OCI-LY1 (cell line): ENCODE data around the gene BORCS6.
A peak's percentile ranks its signal among the peaks of the same experiment; 100 is the strongest.

Experiments
- H2AFZ ChIP-seq: fragments of 200-600 bp; sonication (generic), shearing (Covaris generic); 2 replicates; pipeline ENCODE4 v1.6.0; 2014; ENCODE audit warnings: antibody characterized with exemption, mild to moderate bottlenecking, low read length
- H3F3A ChIP-seq: fragments of 200-600 bp; sonication (generic), shearing (Covaris generic); 2 replicates; pipeline ENCODE4 v1.6.0; 2014; ENCODE audit warnings: mild to moderate bottlenecking, antibody characterized with exemption, low read length, moderate library complexity; ENCODE audit not compliant: insufficient read depth
- H3K27ac ChIP-seq: fragments of 200-600 bp; sonication (generic); 2 replicates; pipeline ENCODE4 v1.5.1; 2014; ENCODE audit warnings: low read length, mixed run types, mild to moderate bottlenecking, low read depth; ENCODE audit not compliant: poor library complexity, severe bottlenecking
- H3K27me3 ChIP-seq: fragments of 200-600 bp; sonication (generic); 2 replicates; pipeline ENCODE4 v1.6.0; 2014; ENCODE audit warnings: antibody characterized with exemption, mild to moderate bottlenecking, low read length, moderate library complexity; ENCODE audit not compliant: insufficient read depth
- H3K36me3 ChIP-seq: fragments of 200-600 bp; sonication (generic); 2 replicates; pipeline ENCODE4 v1.6.1; 2014; ENCODE audit warnings: mild to moderate bottlenecking, antibody characterized with exemption, low read length, moderate library complexity, mixed read lengths; ENCODE audit not compliant: insufficient read depth
- H3K4me1 ChIP-seq: fragments of 200-600 bp; sonication (generic); 2 replicates; pipeline ENCODE4 v1.5.1; 2014; ENCODE audit warnings: mild to moderate bottlenecking, low read length, moderate library complexity; ENCODE audit not compliant: insufficient read depth, severe bottlenecking
- H3K4me2 ChIP-seq: fragments of 200-600 bp; sonication (generic), shearing (Covaris generic); 2 replicates; pipeline ENCODE4 v1.6.1; 2014; ENCODE audit warnings: low read length
- H3K4me3 ChIP-seq: fragments of 200-600 bp; sonication (generic); 2 replicates; pipeline ENCODE4 v1.5.1; 2014; ENCODE audit warnings: low read length, low read depth, mild to moderate bottlenecking, mixed read lengths; ENCODE audit not compliant: poor library complexity, severe bottlenecking
- H3K79me2 ChIP-seq: fragments of 200-600 bp; shearing (Covaris generic); 2 replicates; pipeline ENCODE4 v1.6.1; 2016; ENCODE audit warnings: mixed run types, low read length, mixed read lengths; ENCODE audit not compliant: insufficient read depth
- H3K9ac ChIP-seq: fragments of 200-600 bp; sonication (generic), shearing (Covaris generic); 2 replicates; pipeline ENCODE4 v1.6.1; 2014; ENCODE audit warnings: mild to moderate bottlenecking, low read length, mixed read lengths
- H3K9me2 ChIP-seq: fragments of 200-600 bp; sonication (generic), shearing (Covaris generic); 2 replicates; pipeline ENCODE4 v1.6.1; 2014; ENCODE audit warnings: low read depth, mild to moderate bottlenecking, low read length, mixed read lengths
- H3K9me3 ChIP-seq: fragments of 200-600 bp; shearing (Covaris generic); 2 replicates; pipeline ENCODE4 v1.6.1; 2014; ENCODE audit warnings: low read length, mixed read lengths
- H4K20me1 ChIP-seq: fragments of 200-600 bp; sonication (generic), shearing (Covaris generic); 2 replicates; pipeline ENCODE4 v1.6.0; 2016; ENCODE audit warnings: mild to moderate bottlenecking, low read length; ENCODE audit not compliant: insufficient read depth
- EZH2 ChIP-seq: fragments of 200-600 bp; sonication (generic), shearing (Covaris generic); IDR thresholded peaks from 2 replicates; pipeline ENCODE4 v1.8.0; 2017; ENCODE audit warnings: borderline replicate concordance, mixed run types, mild to moderate bottlenecking, antibody characterized with exemption, low read length, moderate library complexity, mixed read lengths
- TF ChIP-seq, protein P1 (sequence below): fragments of 200-600 bp; sonication (generic), shearing (Covaris generic); IDR thresholded peaks from 2 replicates; pipeline ENCODE4 v1.5.1; 2017; ENCODE audit warnings: mild to moderate bottlenecking, antibody characterized with exemption, low read length, moderate library complexity, mixed read lengths

BORCS6 gene

DNA sequence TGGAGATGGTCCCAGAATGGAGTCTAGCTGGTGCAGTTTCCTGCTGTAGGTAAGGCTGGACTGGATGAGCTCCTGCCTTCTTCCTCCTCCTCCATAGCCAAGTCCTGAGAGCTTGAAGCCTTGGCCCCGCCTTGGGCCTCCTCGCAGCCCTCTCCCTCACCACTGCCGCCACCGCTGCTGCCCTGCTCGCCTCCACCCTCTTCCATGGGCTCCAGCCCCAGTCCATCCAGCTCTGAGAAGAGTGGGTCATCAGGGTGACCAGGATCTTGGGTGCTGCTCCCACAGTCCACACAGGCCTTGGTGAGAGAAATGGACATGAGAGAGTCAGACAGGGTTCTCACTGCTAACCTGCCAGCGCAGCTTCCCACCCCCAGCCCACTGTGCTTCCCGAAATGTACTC lies 48.9 kb downstream of the BORCS6 start:
- Histone ChIP-seq H3K4me3 (no peak overlapping the region), H3K27ac (no peak overlapping the region), H3K79me2 (no peaks in the 10 kb centered on the region), H3F3A (no peaks in the 10 kb centered on the region), H3K9ac (no peak overlapping the region), H3K9me2 (no peaks in the 10 kb centered on the region), H3K9me3 (no peaks in the 10 kb centered on the region), H2AFZ (no peak overlapping the region), H4K20me1 (no peaks in the 10 kb centered on the region), H3K36me3 (peaks cover 25% of the 10 kb centered on the region; the same call in 1 of the 2 replicates), H3K27me3 (no peaks in the 10 kb centered on the region), H3K4me2 (no peak overlapping the region), H3K4me1 (peaks cover 6% of the 10 kb centered on the region)
- no peak for TF ChIP-seq EZH2
- TF ChIP-seq, protein P1, sequence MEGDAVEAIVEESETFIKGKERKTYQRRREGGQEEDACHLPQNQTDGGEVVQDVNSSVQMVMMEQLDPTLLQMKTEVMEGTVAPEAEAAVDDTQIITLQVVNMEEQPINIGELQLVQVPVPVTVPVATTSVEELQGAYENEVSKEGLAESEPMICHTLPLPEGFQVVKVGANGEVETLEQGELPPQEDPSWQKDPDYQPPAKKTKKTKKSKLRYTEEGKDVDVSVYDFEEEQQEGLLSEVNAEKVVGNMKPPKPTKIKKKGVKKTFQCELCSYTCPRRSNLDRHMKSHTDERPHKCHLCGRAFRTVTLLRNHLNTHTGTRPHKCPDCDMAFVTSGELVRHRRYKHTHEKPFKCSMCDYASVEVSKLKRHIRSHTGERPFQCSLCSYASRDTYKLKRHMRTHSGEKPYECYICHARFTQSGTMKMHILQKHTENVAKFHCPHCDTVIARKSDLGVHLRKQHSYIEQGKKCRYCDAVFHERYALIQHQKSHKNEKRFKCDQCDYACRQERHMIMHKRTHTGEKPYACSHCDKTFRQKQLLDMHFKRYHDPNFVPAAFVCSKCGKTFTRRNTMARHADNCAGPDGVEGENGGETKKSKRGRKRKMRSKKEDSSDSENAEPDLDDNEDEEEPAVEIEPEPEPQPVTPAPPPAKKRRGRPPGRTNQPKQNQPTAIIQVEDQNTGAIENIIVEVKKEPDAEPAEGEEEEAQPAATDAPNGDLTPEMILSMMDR: no peak

DNA sequence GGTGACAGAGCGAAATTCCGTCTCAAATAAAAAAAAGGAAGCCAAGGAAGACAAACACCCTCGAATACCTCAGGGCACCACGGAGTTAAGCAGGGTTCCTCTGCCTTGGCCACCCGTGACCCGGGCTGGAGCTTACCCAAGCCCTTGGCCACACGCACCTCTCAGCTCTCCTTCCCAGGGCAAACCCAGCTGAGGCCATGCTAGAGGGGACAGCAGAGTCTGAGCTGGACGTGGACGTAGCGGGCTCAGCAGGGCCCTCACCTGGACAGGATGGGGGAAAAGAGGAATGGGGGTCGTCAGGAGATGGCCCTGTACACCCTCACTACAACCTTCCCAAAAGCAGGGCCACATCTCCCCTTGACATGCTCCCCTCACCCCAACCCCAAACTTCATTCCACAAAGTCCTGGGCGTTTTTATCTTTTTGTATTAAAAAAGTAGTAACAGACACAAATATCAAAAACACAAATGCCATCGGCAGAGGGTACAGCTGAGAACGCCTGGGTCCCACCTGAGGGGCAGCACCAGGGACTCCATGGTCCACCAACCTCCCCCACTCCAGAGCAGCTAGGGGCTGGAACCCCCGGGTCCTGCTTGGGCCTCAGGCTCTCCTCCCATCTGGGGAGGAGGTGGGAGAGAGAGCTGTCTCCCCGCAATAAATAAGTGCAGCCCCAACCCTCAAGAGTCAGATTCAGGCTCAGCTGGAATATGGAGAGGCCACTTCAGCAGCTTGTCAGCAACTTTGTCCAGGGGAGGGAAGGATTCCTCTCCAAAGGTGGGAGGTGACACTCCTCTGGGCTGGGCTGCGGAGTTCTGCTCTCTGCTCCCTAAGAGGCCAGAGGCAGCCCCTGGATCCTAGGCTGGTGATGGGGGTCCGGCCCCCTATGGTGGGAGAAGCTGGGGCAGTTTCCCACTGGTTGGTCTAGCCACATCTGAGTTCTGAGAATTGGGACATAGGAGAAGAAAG lies 49.6 kb downstream of the BORCS6 start:
- no peaks in the 10 kb centered on the region for H3F3A ChIP-seq
- H3K9me3 ChIP-seq: no peaks in the 10 kb centered on the region
- no peaks in the 10 kb centered on the region for H3K27me3 ChIP-seq
- H2AFZ ChIP-seq: no peak overlapping the region
- H3K4me2 ChIP-seq: no peak overlapping the region
- peaks cover 22% of the 10 kb centered on the region; the same call in 1 of the 2 replicates for H3K36me3 ChIP-seq
- H4K20me1 ChIP-seq: no peaks in the 10 kb centered on the region
- H3K4me1 ChIP-seq: peaks cover 6% of the 10 kb centered on the region
- H3K9me2 ChIP-seq: no peaks in the 10 kb centered on the region
- no peak overlapping the region for H3K9ac ChIP-seq
- no peak for TF ChIP-seq EZH2
- TF ChIP-seq, protein P1: no peak
- H3K4me3 ChIP-seq: no peak overlapping the region
- no peak overlapping the region for H3K27ac ChIP-seq
- no peaks in the 10 kb centered on the region for H3K79me2 ChIP-seq

DNA sequence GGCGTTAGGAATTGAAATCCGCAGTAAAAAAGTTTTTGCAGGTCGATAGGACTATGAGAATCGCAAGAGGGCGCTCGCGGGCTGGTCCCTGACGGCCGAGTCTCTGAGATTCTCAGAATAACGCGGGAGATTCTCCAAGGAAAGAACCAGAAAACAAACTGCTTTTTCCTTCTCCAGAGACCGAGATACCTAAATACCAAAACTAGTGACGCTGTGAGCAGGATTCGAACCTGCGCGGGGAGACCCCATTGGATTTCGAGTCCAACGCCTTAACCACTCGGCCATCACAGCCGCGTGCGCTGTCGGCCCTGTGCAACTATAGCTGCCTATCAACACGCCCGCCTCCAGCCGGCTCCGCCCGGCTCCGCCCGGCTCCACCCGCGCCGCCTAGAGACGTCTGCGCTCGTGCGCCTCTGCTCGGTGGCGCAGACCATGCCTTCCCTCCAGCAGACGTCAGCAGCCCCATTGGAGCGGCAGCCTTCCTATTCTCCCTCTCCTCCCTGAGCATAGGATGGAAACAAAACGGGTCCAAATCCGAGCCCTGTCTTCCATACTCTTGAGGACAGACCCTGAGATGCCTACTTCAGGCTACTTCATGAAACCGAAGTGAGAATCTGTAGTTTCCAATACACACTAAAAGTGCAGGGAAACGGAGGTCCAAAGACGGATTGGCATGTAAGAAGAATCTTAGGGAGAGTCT lies 51.2 kb downstream of the BORCS6 start:
- Histone ChIP-seq H3K4me1 (peaks cover 6% of the 10 kb centered on the region), H3K4me3 (peak overlapping the region; percentile 75), H3K79me2 (no peaks in the 10 kb centered on the region), H3K9me2 (no peaks in the 10 kb centered on the region), H3F3A (no peaks in the 10 kb centered on the region), H3K27ac (peak overlapping the region; percentile 90), H3K9ac (peak overlapping the region; percentile 77), H4K20me1 (no peaks in the 10 kb centered on the region), H2AFZ (no peak overlapping the region), H3K9me3 (no peaks in the 10 kb centered on the region), H3K4me2 (peak overlapping the region; percentile 93), H3K36me3 (peaks cover 17% of the 10 kb centered on the region; the same call in 1 of the 2 replicates), H3K27me3 (no peaks in the 10 kb centered on the region)
- TF ChIP-seq EZH2: no peak
- TF ChIP-seq, protein P1: peak; percentile 87
